GM12878 (cell line): ENCODE measurements around the gene RABEP1. TPM values are rescaled to one million over a fixed set of nuclear protein-coding genes. Genes with fewer than 3 reads are reported as not detected.

Source experiments
- BACH1 ChIP-seq: fragments of 450-650 bp; IDR thresholded peaks from 2 replicates; pipeline ENCODE4 v1.6.1; 2017; ENCODE audit warnings: mild to moderate bottlenecking, borderline replicate concordance
- CHD2 ChIP-seq: IDR thresholded peaks from 2 replicates; pipeline ENCODE4 v1.6.1; 2011; ENCODE audit warnings: low read depth, low read length, improper control_type of control experiment, borderline replicate concordance
- CUX1 ChIP-seq: IDR thresholded peaks from 2 replicates; pipeline ENCODE4 v1.6.1; 2012; ENCODE audit warnings: improper control_type of control experiment, low read depth, low read length; ENCODE audit not compliant: insufficient replicate concordance
- HDAC6 ChIP-seq: fragments of 200-600 bp; sonication (generic); IDR thresholded peaks from one replicate; pipeline ENCODE4 v1.8.0; 2017; ENCODE audit warnings: antibody characterized with exemption; ENCODE audit not compliant: unreplicated experiment
- JUNB ChIP-seq: IDR thresholded peaks from 2 replicates; pipeline ENCODE4 v1.6.1; 2016; ENCODE audit warnings: antibody characterized with exemption, mild to moderate bottlenecking
- MEF2A ChIP-seq: IDR thresholded peaks from 2 replicates; pipeline ENCODE4 v1.6.1; 2011; ENCODE audit warnings: low read depth, mild to moderate bottlenecking, low read length, moderate library complexity; ENCODE audit not compliant: insufficient read depth
- NBN ChIP-seq: fragments of 450-650 bp; IDR thresholded peaks from 2 replicates; pipeline ENCODE4 v1.6.1; 2016
- RB1 ChIP-seq: fragments of 450-650 bp; formaldehyde crosslinking; IDR thresholded peaks from 2 replicates; pipeline ENCODE4 v1.6.1; 2017; ENCODE audit warnings: mild to moderate bottlenecking, borderline replicate concordance
- RFX5 ChIP-seq: IDR thresholded peaks from 2 replicates; pipeline ENCODE4 v1.6.1; 2011; ENCODE audit warnings: low read depth, low read length, improper control_type of control experiment
- SIN3A ChIP-seq: IDR thresholded peaks from 2 replicates; pipeline ENCODE4 v1.6.1; 2012; ENCODE audit warnings: low read depth, low read length, improper control_type of control experiment
- TARDBP ChIP-seq: IDR thresholded peaks from 2 replicates; pipeline ENCODE4 v1.6.1; 2016; ENCODE audit warnings: borderline replicate concordance
- TCF3 ChIP-seq: IDR thresholded peaks from 2 replicates; pipeline ENCODE4 v1.6.1; 2012; ENCODE audit warnings: low read depth, mild to moderate bottlenecking, low read length, borderline replicate concordance; ENCODE audit not compliant: insufficient read depth
- ZBTB11 ChIP-seq: fragments of 450-650 bp; formaldehyde crosslinking; IDR thresholded peaks from 2 replicates; pipeline ENCODE4 v1.5.0; 2022; ENCODE audit warnings: mild to moderate bottlenecking, missing genetic modification characterization
- ZNF207 ChIP-seq: fragments of 450-650 bp; IDR thresholded peaks from 2 replicates; pipeline ENCODE4 v1.6.1; 2014; ENCODE audit warnings: antibody characterized with exemption, mild to moderate bottlenecking, borderline replicate concordance
- polyA plus RNA-seq, 11 experiments: library from polyadenylated mRNA; depleted of rRNA in 4 of 11; unstranded in 6 of 11; stranded (reverse) in 5 of 11; fragments of >200 nt; fragmentation: Nextera tagmentation in 4 of 11; fragmentation: Illumina TruSeq in 1 of 11; extraction: Ambion mirVana in 4 of 11; extraction: Trizol in 1 of 11; gene quantifications; 1 replicate in 1 of 11; 2 replicates in 10 of 11; pipeline versions ENCODE4 v1.2.1 to v1.2.3, GENCODE V29; 2011 to 2016; ENCODE audit warnings: inconsistent platforms in 2 of 11, missing spikeins in 2 of 11, low read depth in 1 of 11
- total RNA-seq, 4 experiments: library from RNA; depleted of rRNA in 3 of 4; stranded (reverse); fragments of >200 nt in 3 of 4; fragmentation: Illumina TruSeq in 1 of 4; extraction: Trizol in 1 of 4; gene quantifications; 2 replicates each; pipeline versions ENCODE4 v1.2.1 to v1.2.3, GENCODE V29; 2013 to 2021
- TF ChIP-seq, protein P1 (sequence below): fragments of 450-650 bp; formaldehyde crosslinking; IDR thresholded peaks from 2 replicates; pipeline ENCODE4 v1.4.0; 2020; ENCODE audit warnings: mild to moderate bottlenecking, moderate library complexity
- TF ChIP-seq, protein P2 (sequence below), 3 experiments: IDR thresholded peaks in 2 of 3; conservative IDR thresholded peaks in 1 of 3; 2 replicates each; pipeline ENCODE4 v1.5.1; 2011; ENCODE audit warnings: low read depth in 3 of 3, low read length in 3 of 3, mild to moderate bottlenecking in 3 of 3, control low read depth in 2 of 3, moderate library complexity in 2 of 3, inconsistent platforms in 1 of 3, mixed read lengths in 1 of 3; ENCODE audit not compliant: control insufficient read depth in 2 of 3, insufficient read depth in 1 of 3; ENCODE audit errors: extremely low read depth in 1 of 3

Gene RABEP1
- total and polyA plus RNA-seq, 10 of the 15 experiments (the other 5 are each of a cell fraction or from before 2014, with no cell fraction given), result 13.4 to 71.4 (median 59.8) TPM

DNA sequence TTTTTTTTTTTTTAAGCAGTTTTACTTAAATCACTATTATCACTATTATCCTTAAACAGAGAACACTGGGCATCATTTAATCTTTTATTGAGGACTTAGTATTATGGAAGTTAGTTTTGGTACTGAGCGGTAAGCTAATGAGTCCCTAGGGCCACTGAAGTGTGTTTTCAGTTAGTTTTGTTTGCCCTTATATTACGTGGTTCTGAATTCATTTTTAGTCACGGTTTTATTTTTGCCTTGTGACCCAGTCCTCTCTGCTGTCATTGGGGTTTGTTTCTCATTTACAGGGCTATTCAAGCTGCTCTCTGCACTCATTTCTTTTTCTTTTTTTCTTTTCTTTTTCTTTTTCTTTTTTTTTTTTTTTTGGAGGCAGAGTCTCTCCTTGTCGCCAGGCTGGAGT, 17.3 kb downstream of the RABEP1 start (continued):
- TF ChIP-seq, protein P1, sequence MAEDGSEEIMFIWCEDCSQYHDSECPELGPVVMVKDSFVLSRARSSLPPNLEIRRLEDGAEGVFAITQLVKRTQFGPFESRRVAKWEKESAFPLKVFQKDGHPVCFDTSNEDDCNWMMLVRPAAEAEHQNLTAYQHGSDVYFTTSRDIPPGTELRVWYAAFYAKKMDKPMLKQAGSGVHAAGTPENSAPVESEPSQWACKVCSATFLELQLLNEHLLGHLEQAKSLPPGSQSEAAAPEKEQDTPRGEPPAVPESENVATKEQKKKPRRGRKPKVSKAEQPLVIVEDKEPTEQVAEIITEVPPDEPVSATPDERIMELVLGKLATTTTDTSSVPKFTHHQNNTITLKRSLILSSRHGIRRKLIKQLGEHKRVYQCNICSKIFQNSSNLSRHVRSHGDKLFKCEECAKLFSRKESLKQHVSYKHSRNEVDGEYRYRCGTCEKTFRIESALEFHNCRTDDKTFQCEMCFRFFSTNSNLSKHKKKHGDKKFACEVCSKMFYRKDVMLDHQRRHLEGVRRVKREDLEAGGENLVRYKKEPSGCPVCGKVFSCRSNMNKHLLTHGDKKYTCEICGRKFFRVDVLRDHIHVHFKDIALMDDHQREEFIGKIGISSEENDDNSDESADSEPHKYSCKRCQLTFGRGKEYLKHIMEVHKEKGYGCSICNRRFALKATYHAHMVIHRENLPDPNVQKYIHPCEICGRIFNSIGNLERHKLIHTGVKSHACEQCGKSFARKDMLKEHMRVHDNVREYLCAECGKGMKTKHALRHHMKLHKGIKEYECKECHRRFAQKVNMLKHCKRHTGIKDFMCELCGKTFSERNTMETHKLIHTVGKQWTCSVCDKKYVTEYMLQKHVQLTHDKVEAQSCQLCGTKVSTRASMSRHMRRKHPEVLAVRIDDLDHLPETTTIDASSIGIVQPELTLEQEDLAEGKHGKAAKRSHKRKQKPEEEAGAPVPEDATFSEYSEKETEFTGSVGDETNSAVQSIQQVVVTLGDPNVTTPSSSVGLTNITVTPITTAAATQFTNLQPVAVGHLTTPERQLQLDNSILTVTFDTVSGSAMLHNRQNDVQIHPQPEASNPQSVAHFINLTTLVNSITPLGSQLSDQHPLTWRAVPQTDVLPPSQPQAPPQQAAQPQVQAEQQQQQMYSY (CRISPR knock-in tag), result no peak
- peak; percentile 65; the same call in 1 of the 2 replicates for TF ChIP-seq BACH1
- no peak for TF ChIP-seq RFX5
- peak; percentile 51; the same call in 1 of the 2 replicates for TF ChIP-seq JUNB
- no peak for TF ChIP-seq HDAC6
- TF ChIP-seq CHD2, result no peak
- TF ChIP-seq, protein P2, sequence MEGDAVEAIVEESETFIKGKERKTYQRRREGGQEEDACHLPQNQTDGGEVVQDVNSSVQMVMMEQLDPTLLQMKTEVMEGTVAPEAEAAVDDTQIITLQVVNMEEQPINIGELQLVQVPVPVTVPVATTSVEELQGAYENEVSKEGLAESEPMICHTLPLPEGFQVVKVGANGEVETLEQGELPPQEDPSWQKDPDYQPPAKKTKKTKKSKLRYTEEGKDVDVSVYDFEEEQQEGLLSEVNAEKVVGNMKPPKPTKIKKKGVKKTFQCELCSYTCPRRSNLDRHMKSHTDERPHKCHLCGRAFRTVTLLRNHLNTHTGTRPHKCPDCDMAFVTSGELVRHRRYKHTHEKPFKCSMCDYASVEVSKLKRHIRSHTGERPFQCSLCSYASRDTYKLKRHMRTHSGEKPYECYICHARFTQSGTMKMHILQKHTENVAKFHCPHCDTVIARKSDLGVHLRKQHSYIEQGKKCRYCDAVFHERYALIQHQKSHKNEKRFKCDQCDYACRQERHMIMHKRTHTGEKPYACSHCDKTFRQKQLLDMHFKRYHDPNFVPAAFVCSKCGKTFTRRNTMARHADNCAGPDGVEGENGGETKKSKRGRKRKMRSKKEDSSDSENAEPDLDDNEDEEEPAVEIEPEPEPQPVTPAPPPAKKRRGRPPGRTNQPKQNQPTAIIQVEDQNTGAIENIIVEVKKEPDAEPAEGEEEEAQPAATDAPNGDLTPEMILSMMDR (IDR thresholded peaks at IDR 0.05 in 2 of 3, conservative IDR thresholded peaks at IDR 0.05 in 1 of 3; ENCODE audit: control insufficient read depth in 2 of 3, extremely low read depth in 1 of 3, insufficient read depth in 1 of 3, low read depth in 3 of 3, low read length in 3 of 3), result no peak
- TF ChIP-seq TARDBP, result no peak
- no peak for TF ChIP-seq CUX1
- peak; percentile 79; the same call in 1 of the 2 replicates for TF ChIP-seq NBN
- TF ChIP-seq ZBTB11 (CRISPR knock-in tag), result no peak
- TF ChIP-seq ZNF207, result no peak
- TF ChIP-seq MEF2A, result peak; percentile 42; the same call in 1 of the 2 replicates
- no peak for TF ChIP-seq RB1
- no peak for TF ChIP-seq TCF3
- TF ChIP-seq SIN3A, result no peak
